Central memory CD8-positive, alpha-beta T cell (primary cell): Measurements from ENCODE around the gene PDLIM5.
A peak's percentile ranks its signal among the peaks of the same experiment; 100 is the strongest.

Experiments used
- ATAC-seq: fragments of 150-1000 bp; cut with Tn5 transposase; replicated peaks from 2 replicates; pipeline ENCODE4 v1.10.0; 2022; ENCODE audit warnings: mild to moderate bottlenecking, moderate FRiP score, moderate number of reproducible peaks; ENCODE audit not compliant: poor library complexity, severe bottlenecking; ENCODE audit errors: extremely low read depth
- DNase-seq, 2 donors: peaks; one replicate each; pipeline ENCODE4 v3.0.0; 2021; ENCODE audit warnings: low spot score in 2 of 2
- H3K27ac Mint-ChIP-seq: one replicate; pipeline ENCODE4 v1.8.0; 2022; ENCODE audit warnings: low read depth, mild to moderate bottlenecking, moderate library complexity, mixed read lengths
- H3K27me3 Mint-ChIP-seq: one replicate; pipeline ENCODE4 v1.8.0; 2022; ENCODE audit warnings: mixed read lengths
- H3K36me3 Mint-ChIP-seq: one replicate; pipeline ENCODE4 v1.8.0; 2022; ENCODE audit warnings: mild to moderate bottlenecking, moderate library complexity, mixed read lengths; ENCODE audit not compliant: insufficient read depth
- H3K4me1 Mint-ChIP-seq: one replicate; pipeline ENCODE4 v1.8.0; 2022; ENCODE audit warnings: mixed read lengths
- H3K4me3 Mint-ChIP-seq: one replicate; pipeline ENCODE4 v1.8.0; 2022; ENCODE audit warnings: mild to moderate bottlenecking, moderate library complexity, mixed read lengths
- H3K9me3 Mint-ChIP-seq: one replicate; pipeline ENCODE4 v1.8.0; 2022; ENCODE audit warnings: mixed read lengths

The PDLIM5 gene

DNA sequence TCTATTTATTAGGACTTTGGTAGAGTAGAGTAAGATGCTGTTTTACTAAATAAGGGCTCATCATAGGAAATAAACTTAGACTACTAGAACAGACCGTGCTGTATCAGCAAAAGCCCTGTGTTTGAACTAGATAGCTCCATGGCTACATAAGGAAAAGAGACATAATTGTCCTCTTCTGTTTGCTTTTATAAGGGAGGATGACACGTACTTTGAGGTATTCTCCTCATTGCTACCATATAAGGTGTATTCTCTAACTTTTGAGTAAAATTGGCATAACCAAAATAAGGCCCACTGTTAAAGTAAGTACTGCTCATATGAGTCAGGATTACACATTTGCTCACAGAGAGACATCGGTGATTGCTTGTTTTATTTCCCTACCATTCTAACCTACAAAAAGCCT, 64.3 kb downstream of the PDLIM5 start:
- Mint-ChIP-seq H3K36me3 (no peaks in the 10 kb centered on the region), H3K27ac (no peak overlapping the region), H3K4me3 (no peak overlapping the region), H3K9me3 (no peaks in the 10 kb centered on the region), H3K27me3 (no peaks in the 10 kb centered on the region), H3K4me1 (peaks cover 20% of the 10 kb centered on the region)
- DNase-seq (no peak), ATAC-seq (no peak)

DNA sequence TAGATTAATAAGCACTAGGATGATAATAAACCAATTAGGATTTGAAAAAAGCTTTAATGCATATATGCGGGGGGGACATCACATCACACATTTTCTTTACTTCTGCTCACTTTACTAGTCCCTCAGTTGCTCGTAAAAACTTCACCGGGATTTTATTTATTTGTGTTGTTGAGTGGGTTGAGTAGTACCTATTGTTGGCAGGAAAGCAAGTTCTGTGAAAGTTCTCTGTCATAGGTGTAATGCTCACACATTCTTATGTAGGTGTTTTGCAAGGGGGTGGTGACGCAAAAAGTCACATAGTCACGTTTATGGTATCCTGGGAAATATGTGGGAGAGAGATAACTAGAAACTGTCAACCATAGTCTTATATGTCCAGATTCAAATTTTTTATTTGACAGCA, 65.3 kb downstream of the PDLIM5 start:
- no peak for DNase-seq
- Mint-ChIP-seq H3K27me3 (no peaks in the 10 kb centered on the region), H3K9me3 (no peaks in the 10 kb centered on the region), H3K36me3 (no peaks in the 10 kb centered on the region), H3K4me3 (no peak overlapping the region), H3K4me1 (peaks cover 20% of the 10 kb centered on the region), H3K27ac (no peak overlapping the region)
- no peak for ATAC-seq

DNA sequence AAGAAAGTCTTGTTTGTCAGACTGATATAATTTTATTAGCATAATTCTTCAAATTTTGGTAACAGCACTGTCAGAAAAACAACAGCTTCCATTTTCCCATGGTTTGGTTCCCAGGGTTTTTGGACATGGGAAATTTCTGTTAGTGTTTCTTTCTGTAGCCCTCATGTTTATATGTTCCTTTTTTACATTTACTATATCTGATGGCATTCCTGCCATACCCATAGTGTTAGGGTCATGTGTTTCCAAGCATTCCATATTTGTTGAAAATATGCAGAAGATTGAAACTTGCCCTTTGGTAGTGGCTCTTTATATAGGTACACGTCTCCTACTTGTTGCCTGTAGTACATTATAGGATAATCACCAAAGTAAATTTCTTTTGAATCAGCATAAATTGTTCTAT, 65.8 kb downstream of the PDLIM5 start:
- no peak for DNase-seq
- Mint-ChIP-seq H3K9me3 (no peaks in the 10 kb centered on the region), H3K4me1 (peaks cover 20% of the 10 kb centered on the region), H3K36me3 (no peaks in the 10 kb centered on the region), H3K27me3 (no peaks in the 10 kb centered on the region), H3K4me3 (no peak overlapping the region), H3K27ac (no peak overlapping the region)
- no peak for ATAC-seq

DNA sequence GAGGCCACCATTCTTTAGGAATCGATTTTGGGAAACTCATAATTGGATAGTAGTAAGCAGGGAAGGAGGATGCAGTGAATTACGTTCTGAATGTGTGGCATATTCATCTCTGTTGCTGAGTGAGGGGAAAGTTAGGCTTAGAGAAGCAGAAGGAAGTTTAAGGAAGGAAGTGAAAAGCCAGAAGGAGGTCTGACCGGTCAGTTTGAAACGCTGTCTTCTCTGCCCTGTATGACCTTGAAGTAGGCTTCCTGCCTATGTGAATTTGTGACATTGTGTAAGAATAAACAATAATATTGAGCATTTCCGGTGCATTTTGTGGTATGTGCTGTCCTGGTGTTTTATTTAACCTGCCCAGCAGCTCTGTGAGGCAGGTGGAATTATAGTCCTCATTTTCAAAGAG, 67.3 kb downstream of the PDLIM5 start:
- H3K9me3 Mint-ChIP-seq: no peaks in the 10 kb centered on the region
- ATAC-seq (no peak), DNase-seq (no peak)
- peaks cover 14% of the 10 kb centered on the region for H3K4me1 Mint-ChIP-seq
- H3K4me3 Mint-ChIP-seq: no peak overlapping the region
- no peak overlapping the region for H3K27ac Mint-ChIP-seq
- H3K27me3 Mint-ChIP-seq: no peaks in the 10 kb centered on the region
- no peaks in the 10 kb centered on the region for H3K36me3 Mint-ChIP-seq

DNA sequence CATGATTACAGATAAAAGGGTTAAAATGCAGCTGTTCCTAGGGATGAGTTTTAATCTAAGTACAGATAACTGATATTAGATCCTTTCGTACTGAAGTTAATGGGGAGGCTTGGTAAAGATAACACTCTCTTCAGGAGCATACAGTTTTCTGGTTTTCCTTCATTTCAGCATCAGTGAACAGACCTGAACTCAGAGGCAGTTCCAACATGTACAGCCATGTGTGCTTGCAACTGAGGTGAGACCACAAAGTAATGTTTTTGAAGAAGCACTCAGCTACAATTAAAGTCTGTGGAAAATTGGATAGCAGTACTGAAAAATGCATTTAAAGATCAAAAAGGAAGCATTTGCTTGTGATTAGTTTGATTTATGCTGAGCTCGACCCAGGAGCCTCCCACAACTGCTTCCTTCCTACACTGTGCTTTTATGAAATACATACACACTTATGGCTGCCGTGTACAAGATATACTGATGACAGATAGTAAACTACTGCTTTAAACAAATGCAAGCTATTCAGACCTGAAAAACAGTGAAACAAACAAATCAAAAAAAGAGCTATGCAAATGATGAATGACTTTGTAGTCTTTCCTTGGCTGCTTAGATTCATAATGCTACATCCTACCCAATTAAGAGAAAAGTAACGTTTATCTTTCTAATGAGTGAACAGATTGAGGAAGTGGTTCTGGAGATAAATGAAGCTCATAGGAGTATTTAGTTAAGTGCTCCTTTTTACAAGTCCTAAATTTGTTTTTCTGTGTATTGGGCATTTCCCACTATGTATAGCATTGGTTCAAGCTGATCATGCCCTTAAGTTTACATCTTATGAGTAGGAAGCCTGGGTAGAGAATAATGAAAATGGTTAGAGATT, 68.4 kb downstream of the PDLIM5 start:
- Mint-ChIP-seq H3K27me3 (no peaks in the 10 kb centered on the region), H3K4me1 (peaks cover 14% of the 10 kb centered on the region)
- no peak for ATAC-seq

DNA sequence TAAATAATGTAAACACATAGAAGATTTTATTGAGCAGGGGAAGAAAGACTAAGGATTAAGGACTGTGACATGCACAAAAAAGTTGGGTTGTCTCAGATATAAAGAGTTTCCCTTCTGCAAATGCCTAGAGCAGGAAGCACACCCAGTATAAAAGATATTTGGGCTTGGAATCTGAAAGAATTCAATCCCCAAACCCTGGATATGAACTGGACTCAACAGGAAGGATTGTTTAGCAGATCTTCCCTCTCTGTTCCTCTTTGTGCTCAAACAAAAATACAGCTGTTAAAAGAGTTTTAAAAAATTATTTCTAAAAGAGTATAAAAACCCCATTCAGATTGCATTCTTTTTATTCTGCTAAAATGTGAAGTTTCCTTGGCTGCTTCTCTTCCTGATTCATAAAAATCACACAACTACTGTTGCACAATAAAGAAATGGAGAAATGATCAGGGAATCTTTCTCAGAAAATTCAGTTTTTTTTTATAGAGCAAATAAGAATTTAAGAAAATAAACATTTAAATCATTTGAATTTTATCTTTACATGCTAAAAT, 71.4 kb downstream of the PDLIM5 start:
- ATAC-seq (no peak), DNase-seq (no peak)
- H3K9me3 Mint-ChIP-seq: no peaks in the 10 kb centered on the region
- no peaks in the 10 kb centered on the region for H3K36me3 Mint-ChIP-seq
- H3K27ac Mint-ChIP-seq: no peak overlapping the region
- peaks cover 14% of the 10 kb centered on the region for H3K4me1 Mint-ChIP-seq
- no peaks in the 10 kb centered on the region for H3K27me3 Mint-ChIP-seq
- H3K4me3 Mint-ChIP-seq: no peak overlapping the region

More for the DNA sequence above, 68.4 kb downstream of the PDLIM5 start:
- Mint-ChIP-seq H3K4me3 (no peak overlapping the region), H3K27ac (no peak overlapping the region), H3K9me3 (no peaks in the 10 kb centered on the region), H3K36me3 (no peaks in the 10 kb centered on the region)
- no peak for DNase-seq

DNA sequence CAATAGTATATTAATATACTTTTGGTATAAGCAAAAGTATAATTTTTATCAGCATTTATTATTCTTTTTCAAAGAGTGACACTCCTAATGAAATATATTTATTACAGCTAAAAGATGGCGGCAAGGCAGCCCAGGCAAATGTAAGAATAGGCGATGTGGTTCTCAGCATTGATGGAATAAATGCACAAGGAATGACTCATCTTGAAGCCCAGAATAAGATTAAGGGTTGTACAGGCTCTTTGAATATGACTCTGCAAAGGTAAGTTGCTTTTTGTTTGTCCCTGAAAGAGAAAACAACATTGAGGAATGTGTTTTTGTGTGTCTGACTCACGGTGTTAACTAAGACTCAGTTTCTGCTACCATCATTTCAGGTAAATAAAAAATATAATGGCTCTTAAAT, 71.9 kb downstream of the PDLIM5 start:
- no peak for ATAC-seq
- Mint-ChIP-seq H3K9me3 (no peaks in the 10 kb centered on the region), H3K27me3 (no peaks in the 10 kb centered on the region)

DNA sequence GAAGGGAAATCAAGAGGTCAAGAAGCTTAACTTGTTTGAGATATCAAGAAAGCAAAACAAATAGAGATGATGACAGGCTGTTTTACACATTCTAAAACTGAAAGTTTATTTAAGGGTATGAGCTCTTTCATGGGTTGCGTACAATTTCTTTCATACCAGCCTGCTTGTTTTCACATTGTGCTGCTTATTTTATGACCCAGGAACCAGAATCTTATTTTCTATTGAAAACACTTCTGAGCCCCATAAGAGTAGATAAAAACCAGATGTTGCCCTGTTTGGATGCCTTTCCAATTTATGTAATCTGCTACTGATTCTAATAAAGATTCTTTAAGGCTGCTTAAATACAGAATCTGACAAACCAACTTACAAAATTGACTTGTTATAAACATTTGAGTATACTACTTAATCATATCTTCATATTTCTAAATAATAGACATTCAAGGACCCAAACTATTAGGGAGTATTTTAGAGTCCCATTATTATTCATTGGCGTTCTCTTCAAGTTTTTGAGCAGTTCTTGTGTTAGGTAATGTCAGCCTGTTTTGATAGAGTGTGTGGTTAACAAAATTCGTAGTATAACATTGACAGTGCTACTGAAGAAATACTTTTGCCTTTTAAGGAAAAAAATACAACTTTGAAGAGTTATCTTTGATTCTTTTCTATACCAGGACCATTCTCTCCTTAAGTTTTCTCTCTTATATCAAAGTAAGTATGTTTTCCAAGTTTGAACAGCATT, 74.4 kb downstream of the PDLIM5 start:
- H3K4me1 Mint-ChIP-seq: no peaks in the 10 kb centered on the region
- H3K9me3 Mint-ChIP-seq: no peaks in the 10 kb centered on the region
- H3K27ac Mint-ChIP-seq: peak overlapping the region; percentile 33
- DNase-seq: no peak
- no peaks in the 10 kb centered on the region for H3K27me3 Mint-ChIP-seq
- H3K4me3 Mint-ChIP-seq: no peak overlapping the region
- no peaks in the 10 kb centered on the region for H3K36me3 Mint-ChIP-seq
- ATAC-seq: no peak

More for the DNA sequence above, 71.9 kb downstream of the PDLIM5 start:
- Mint-ChIP-seq H3K27ac (no peak overlapping the region), H3K4me1 (peaks cover 13% of the 10 kb centered on the region), H3K4me3 (no peak overlapping the region), H3K36me3 (no peaks in the 10 kb centered on the region)
- no peak for DNase-seq

DNA sequence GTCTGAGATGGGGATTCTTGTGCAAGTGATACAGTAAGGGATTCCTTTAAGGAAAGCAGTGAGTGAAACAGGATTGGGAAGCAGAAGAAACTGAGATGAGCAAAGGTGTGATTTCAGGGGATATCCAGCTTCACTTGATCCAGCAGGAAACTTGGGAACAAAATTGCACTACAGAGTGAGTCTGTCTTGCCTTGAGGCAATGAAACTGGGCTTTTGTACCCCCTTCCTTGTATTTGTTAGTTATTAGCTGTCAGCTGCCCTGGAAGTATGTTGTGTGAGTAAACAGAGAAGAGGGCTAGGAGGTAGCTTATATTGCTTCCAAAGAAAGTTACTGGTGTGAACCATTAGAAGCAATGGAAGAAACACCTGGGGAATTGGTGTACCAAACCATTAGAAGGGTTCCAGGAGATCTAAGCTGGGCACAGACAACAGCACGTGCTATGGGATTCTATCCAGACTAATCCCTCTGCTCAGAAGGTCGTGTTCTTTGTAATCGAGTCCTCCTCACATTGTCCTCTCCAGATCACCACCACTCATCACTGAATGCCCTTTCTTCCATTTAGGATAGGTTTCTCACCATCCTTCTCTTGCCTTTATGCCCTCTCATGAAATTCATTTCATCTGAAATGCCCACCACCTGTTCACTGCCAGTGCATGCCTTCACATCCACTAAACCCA, 76.0 kb downstream of the PDLIM5 start:
- DNase-seq (no peak), ATAC-seq (no peak)
- Mint-ChIP-seq H3K27me3 (no peaks in the 10 kb centered on the region), H3K9me3 (no peaks in the 10 kb centered on the region), H3K27ac (no peak overlapping the region), H3K36me3 (no peaks in the 10 kb centered on the region), H3K4me3 (no peak overlapping the region), H3K4me1 (no peaks in the 10 kb centered on the region)

DNA sequence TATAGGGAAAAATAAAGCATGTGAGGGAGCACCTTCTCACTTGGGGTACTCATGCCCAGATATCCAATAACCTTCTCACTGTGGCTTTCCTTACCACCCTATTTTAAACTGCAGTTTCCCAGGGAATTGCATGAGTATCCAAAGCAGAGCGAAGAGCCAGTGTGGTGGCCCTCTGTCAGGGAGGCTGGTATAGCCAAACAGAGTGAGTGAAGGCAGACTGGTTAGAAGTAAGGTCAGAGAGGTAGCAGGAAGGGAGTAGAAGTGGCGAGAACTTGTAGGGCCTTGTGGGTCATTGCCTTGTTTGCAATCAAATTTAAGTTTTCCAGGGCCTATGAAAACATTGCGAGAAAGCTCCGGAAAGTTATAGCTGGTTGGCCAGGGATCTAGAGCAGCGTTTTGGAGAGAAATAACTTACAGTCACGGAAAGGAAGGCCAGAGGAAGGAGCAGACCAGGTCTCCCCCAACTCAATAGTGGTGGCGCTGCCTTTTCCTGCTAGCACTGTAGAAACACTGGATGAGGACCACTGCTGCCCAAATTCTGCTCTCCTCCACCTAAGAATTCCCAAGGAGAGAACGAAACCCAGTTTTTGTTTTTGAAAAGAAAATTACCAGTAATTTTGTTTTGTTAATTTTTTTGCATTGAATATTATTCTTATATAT, 77.2 kb downstream of the PDLIM5 start:
- Mint-ChIP-seq H3K9me3 (no peaks in the 10 kb centered on the region), H3K36me3 (no peaks in the 10 kb centered on the region), H3K4me3 (no peak overlapping the region), H3K27ac (no peak overlapping the region), H3K27me3 (no peaks in the 10 kb centered on the region), H3K4me1 (no peaks in the 10 kb centered on the region)
- no peak for ATAC-seq
- DNase-seq: no peak

DNA sequence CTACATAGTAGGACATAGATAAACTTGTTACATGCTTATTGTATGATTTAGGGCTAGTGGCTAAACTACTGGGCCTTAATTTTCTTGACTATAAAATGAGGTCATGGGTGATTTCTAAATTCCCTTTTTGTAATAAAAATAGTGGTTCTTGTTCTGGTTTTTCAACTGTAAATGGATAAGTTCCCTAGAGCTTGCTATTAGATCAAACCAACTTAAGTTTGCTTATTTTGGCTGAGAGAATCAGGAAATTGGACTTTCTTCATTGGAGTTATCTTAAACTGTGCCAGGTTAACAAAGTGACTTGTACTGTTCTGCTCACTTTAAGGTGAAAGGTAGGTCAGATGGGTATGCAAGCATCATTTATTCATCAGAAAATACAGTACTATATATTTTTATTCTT, 78.3 kb downstream of the PDLIM5 start:
- no peaks in the 10 kb centered on the region for H3K36me3 Mint-ChIP-seq
- H3K27me3 Mint-ChIP-seq: no peaks in the 10 kb centered on the region
- peaks cover 5% of the 10 kb centered on the region for H3K4me1 Mint-ChIP-seq
- no peaks in the 10 kb centered on the region for H3K9me3 Mint-ChIP-seq
- no peak for DNase-seq
- no peak for ATAC-seq
- no peak overlapping the region for H3K27ac Mint-ChIP-seq
- H3K4me3 Mint-ChIP-seq: no peak overlapping the region
